ENCODE measurements around the gene LAMP5.

DNA sequence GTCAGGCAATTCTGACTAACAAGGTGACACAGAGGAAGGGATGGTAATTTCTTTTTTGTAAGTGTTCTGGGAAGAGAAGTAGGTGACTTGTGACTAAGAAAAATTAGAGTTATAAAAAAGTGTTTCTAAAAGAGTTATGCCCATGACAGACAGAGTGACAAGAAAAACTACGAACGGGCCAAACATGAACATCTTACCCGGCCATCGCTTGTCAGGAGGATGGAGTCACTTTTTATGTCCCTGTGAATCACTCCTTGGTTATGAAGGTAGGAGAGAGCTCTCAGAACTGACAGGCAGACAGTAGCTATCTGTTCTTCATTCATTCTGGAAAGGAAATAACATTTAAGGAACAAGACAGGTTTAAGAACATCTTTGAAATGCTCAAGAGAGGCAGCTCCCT, 43.0 kb downstream of the LAMP5 start:
- TF ChIP-seq ZNF274 (CRISPR knock-in tag; IDR thresholded peaks at IDR 0.05): no peak
- TF ChIP-seq POLR2AphosphoS5 (IDR thresholded peaks at IDR 0.05; ENCODE audit: low read depth, low read length): no peak
- no peak for TF ChIP-seq MAX (IDR thresholded peaks at IDR 0.05)
- no peak for TF ChIP-seq ARNTL (CRISPR knock-in tag; IDR thresholded peaks at IDR 0.05)
- TF ChIP-seq, protein P1, sequence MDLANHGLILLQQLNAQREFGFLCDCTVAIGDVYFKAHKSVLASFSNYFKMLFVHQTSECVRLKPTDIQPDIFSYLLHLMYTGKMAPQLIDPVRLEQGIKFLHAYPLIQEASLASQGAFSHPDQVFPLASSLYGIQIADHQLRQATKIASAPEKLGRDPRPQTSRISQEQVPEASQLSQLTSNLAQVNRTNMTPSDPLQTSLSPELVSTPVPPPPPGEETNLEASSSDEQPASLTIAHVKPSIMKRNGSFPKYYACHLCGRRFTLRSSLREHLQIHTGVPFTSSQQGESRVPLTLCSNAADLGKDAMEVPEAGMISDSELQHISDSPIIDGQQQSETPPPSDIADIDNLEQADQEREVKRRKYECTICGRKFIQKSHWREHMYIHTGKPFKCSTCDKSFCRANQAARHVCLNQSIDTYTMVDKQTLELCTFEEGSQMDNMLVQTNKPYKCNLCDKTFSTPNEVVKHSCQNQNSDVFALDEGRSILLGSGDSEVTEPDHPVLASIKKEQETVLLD (CRISPR knock-in tag; IDR thresholded peaks at IDR 0.05; ENCODE audit: low read depth): no peak
- no peak for TF ChIP-seq NCOA2 (CRISPR knock-in tag; IDR thresholded peaks at IDR 0.05)
- no peak for TF ChIP-seq PTBP1 (IDR thresholded peaks at IDR 0.05; ENCODE audit: low read depth, low read length, poor library complexity, severe bottlenecking)
- TF ChIP-seq, protein P2, sequence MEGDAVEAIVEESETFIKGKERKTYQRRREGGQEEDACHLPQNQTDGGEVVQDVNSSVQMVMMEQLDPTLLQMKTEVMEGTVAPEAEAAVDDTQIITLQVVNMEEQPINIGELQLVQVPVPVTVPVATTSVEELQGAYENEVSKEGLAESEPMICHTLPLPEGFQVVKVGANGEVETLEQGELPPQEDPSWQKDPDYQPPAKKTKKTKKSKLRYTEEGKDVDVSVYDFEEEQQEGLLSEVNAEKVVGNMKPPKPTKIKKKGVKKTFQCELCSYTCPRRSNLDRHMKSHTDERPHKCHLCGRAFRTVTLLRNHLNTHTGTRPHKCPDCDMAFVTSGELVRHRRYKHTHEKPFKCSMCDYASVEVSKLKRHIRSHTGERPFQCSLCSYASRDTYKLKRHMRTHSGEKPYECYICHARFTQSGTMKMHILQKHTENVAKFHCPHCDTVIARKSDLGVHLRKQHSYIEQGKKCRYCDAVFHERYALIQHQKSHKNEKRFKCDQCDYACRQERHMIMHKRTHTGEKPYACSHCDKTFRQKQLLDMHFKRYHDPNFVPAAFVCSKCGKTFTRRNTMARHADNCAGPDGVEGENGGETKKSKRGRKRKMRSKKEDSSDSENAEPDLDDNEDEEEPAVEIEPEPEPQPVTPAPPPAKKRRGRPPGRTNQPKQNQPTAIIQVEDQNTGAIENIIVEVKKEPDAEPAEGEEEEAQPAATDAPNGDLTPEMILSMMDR (CRISPR knock-in tag; IDR thresholded peaks at IDR 0.05): no peak
- TF ChIP-seq, protein P3, sequence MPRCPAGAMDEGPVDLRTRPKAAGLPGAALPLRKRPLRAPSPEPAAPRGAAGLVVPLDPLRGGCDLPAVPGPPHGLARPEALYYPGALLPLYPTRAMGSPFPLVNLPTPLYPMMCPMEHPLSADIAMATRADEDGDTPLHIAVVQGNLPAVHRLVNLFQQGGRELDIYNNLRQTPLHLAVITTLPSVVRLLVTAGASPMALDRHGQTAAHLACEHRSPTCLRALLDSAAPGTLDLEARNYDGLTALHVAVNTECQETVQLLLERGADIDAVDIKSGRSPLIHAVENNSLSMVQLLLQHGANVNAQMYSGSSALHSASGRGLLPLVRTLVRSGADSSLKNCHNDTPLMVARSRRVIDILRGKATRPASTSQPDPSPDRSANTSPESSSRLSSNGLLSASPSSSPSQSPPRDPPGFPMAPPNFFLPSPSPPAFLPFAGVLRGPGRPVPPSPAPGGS (CRISPR knock-in tag; IDR thresholded peaks at IDR 0.05): no peak
- TF ChIP-seq JUNB (CRISPR knock-in tag; IDR thresholded peaks at IDR 0.05; ENCODE audit: borderline replicate concordance): no peak
- no peak for TF ChIP-seq FOXJ3 (CRISPR knock-in tag; IDR thresholded peaks at IDR 0.05; ENCODE audit: borderline replicate concordance)
